ENCODE measurements around the gene USP17L13.
"Not testable (repeated sequence)": the region's sequence is repeated elsewhere in the genome, so short reads cannot be mapped to it uniquely, and the experiment has no call there.

DNA sequence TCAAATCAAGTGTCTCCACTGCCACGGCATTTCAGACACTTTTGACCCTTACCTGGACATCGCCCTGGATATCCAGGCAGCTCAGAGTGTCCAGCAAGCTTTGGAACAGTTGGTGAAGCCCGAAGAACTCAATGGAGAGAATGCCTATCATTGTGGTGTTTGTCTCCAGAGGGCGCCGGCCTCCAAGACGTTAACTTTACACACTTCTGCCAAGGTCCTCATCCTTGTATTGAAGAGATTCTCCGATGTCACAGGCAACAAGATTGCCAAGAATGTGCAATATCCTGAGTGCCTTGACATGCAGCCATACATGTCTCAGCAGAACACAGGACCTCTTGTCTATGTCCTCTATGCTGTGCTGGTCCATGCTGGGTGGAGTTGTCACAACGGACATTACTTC, 5.6 kb downstream of the USP17L13 start:
- TF ChIP-seq, protein P1, sequence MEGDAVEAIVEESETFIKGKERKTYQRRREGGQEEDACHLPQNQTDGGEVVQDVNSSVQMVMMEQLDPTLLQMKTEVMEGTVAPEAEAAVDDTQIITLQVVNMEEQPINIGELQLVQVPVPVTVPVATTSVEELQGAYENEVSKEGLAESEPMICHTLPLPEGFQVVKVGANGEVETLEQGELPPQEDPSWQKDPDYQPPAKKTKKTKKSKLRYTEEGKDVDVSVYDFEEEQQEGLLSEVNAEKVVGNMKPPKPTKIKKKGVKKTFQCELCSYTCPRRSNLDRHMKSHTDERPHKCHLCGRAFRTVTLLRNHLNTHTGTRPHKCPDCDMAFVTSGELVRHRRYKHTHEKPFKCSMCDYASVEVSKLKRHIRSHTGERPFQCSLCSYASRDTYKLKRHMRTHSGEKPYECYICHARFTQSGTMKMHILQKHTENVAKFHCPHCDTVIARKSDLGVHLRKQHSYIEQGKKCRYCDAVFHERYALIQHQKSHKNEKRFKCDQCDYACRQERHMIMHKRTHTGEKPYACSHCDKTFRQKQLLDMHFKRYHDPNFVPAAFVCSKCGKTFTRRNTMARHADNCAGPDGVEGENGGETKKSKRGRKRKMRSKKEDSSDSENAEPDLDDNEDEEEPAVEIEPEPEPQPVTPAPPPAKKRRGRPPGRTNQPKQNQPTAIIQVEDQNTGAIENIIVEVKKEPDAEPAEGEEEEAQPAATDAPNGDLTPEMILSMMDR (conservative IDR thresholded peaks at IDR 0.05 in 1 of 2, IDR thresholded peaks at IDR 0.05 in 1 of 2; ENCODE audit: low read depth in 1 of 2, low read length in 2 of 2): not testable (repeated sequence)
- TF ChIP-seq EZH2 (IDR thresholded peaks at IDR 0.05; ENCODE audit: low read length, missing control alignments): not testable (repeated sequence)

Measured in fibroblast of lung (primary cell).